Endodermal cell (in vitro differentiated cells): Measurements from ENCODE around the gene MUC12. TPM values are rescaled to one million over a fixed set of nuclear protein-coding genes. Genes with fewer than 3 reads are reported as not detected.
A peak's percentile ranks its signal among the peaks of the same experiment; 100 is the strongest.

ENCODE experiments used
- DNase-seq: peaks from one replicate; pipeline ENCODE4 v3.0.0-alpha.2; 2017
- H3K27ac ChIP-seq: 2 replicates; pipeline ENCODE4 v1.5.1; 2013; ENCODE audit warnings: mild to moderate bottlenecking, low read depth, low read length, moderate library complexity
- H3K27me3 ChIP-seq: 2 replicates; pipeline ENCODE4 v1.6.1; 2013; ENCODE audit warnings: mild to moderate bottlenecking, low read length, moderate library complexity; ENCODE audit not compliant: insufficient read depth, control insufficient read depth, poor library complexity, severe bottlenecking
- H3K36me3 ChIP-seq: 2 replicates; pipeline ENCODE4 v1.7.0; 2013; ENCODE audit warnings: mild to moderate bottlenecking, low read length, moderate library complexity; ENCODE audit not compliant: control insufficient read depth, insufficient read depth
- H3K4me1 ChIP-seq: one replicate; pipeline ENCODE4 v1.7.0; 2013; ENCODE audit warnings: low read length; ENCODE audit not compliant: control insufficient read depth, insufficient read depth
- H3K4me3 ChIP-seq: 2 replicates; pipeline ENCODE4 v1.5.1; 2013; ENCODE audit warnings: mild to moderate bottlenecking, low read length, moderate library complexity
- H3K9ac ChIP-seq: 2 replicates; pipeline ENCODE4 v1.6.1; 2013; ENCODE audit warnings: mild to moderate bottlenecking, low read length, moderate library complexity; ENCODE audit not compliant: poor library complexity, severe bottlenecking; ENCODE audit errors: extremely low read depth
- H3K9me3 ChIP-seq: 2 replicates; pipeline ENCODE4 v1.6.1; 2013; ENCODE audit warnings: mild to moderate bottlenecking, low read length, moderate library complexity; ENCODE audit not compliant: control insufficient read depth
- H3K27ac Mint-ChIP-seq: 2 replicates; pipeline ENCODE4 v1.8.0; 2020; ENCODE audit warnings: mixed read lengths
- H3K27me3 Mint-ChIP-seq: 2 replicates; pipeline ENCODE4 v1.8.0; 2021; ENCODE audit warnings: mild to moderate bottlenecking, mixed read lengths; ENCODE audit not compliant: insufficient read depth
- H3K36me3 Mint-ChIP-seq: 2 replicates; pipeline ENCODE4 v1.8.0; 2020; ENCODE audit warnings: low read depth, mixed read lengths
- H3K4me1 Mint-ChIP-seq: 2 replicates; pipeline ENCODE4 v1.8.0; 2020; ENCODE audit warnings: mixed read lengths
- H3K4me3 Mint-ChIP-seq: 2 replicates; pipeline ENCODE4 v1.8.0; 2020; ENCODE audit warnings: mild to moderate bottlenecking, moderate library complexity, mixed read lengths
- H3K9me3 Mint-ChIP-seq: 2 replicates; pipeline ENCODE4 v1.8.0; 2020; ENCODE audit warnings: mild to moderate bottlenecking, mixed read lengths
- CTCF ChIP-seq: fragments of 200-600 bp; sonication (generic); conservative IDR thresholded peaks from 2 replicates; pipeline ENCODE4 v1.5.0; 2021; ENCODE audit warnings: antibody characterized with exemption, mild to moderate bottlenecking
- WGBS, 2 experiments: methylation state at CpG; one replicate each; pipeline versions ENCODE4 v1.1.5 to v1.1.7; 2013; ENCODE audit warnings: missing lambda C conversion rate in 2 of 2, mixed read lengths in 1 of 2; ENCODE audit not compliant: insufficient coverage in 1 of 2, insufficient read length in 1 of 2; 5-methylcytosine and 5-hydroxymethylcytosine counted together
- total RNA-seq, 2 donors: library from RNA; stranded (reverse); fragmentation: NEBNext Ultra II Directional in 1 of 2; extraction: Animal tissue kit (Norgen Biotek cat#: 25700) in 1 of 2; gene quantifications; 2 replicates in 1 of 2; 3 replicates in 1 of 2; pipeline ENCODE4 v1.2.1, GENCODE V29; 2021

The MUC12 gene
- total RNA-seq, 2 donors from 2014 or later: 2.9 to 3.3 TPM

- no peaks in the 10 kb centered on the region for H3K27me3 ChIP-seq
- peaks cover 10% of the 10 kb centered on the region for H3K9me3 ChIP-seq
- Mint-ChIP-seq H3K4me1 (peaks cover 2% of the 10 kb centered on the region), H3K4me3 (no peak overlapping the region), H3K27ac (no peak overlapping the region), H3K36me3 (peaks cover 21% of the 10 kb centered on the region), H3K9me3 (peaks cover 36% of the 10 kb centered on the region), H3K27me3 (no peaks in the 10 kb centered on the region)
- no peaks in the 10 kb centered on the region for H3K4me1 ChIP-seq
- H3K9ac ChIP-seq: no peak overlapping the region
- no peak for TF ChIP-seq CTCF
- no peak for DNase-seq
- WGBS, 2 experiments: 94 to 98% methylated on average over 6 to 8 of the region's 9 CpGs
- no peak overlapping the region for H3K4me3 ChIP-seq
- no peak overlapping the region for H3K27ac ChIP-seq
- no peaks in the 10 kb centered on the region for H3K36me3 ChIP-seq
Measured at GRCh38 chr7:100942045-100942774, 27.2 kb upstream of the MUC12 start.

- Mint-ChIP-seq H3K36me3 (peaks cover 16% of the 10 kb centered on the region), H3K4me3 (no peak overlapping the region), H3K27me3 (no peaks in the 10 kb centered on the region), H3K27ac (no peak overlapping the region), H3K9me3 (peaks cover 34% of the 10 kb centered on the region), H3K4me1 (peaks cover 2% of the 10 kb centered on the region)
- H3K27me3 ChIP-seq: no peaks in the 10 kb centered on the region
- peak; percentile 77 for DNase-seq
- H3K4me3 ChIP-seq: no peak overlapping the region
- TF ChIP-seq CTCF: no peak
- H3K9ac ChIP-seq: no peak overlapping the region
- H3K36me3 ChIP-seq: no peaks in the 10 kb centered on the region
- WGBS, 2 experiments: 77 to 80% methylated on average over 1 to 5 of the region's 5 CpGs
- H3K4me1 ChIP-seq: no peaks in the 10 kb centered on the region
- H3K27ac ChIP-seq: no peak overlapping the region
- peaks cover 10% of the 10 kb centered on the region for H3K9me3 ChIP-seq
Measured at GRCh38 chr7:100943693-100944092, 25.7 kb upstream of the MUC12 start.

GRCh38 chr7:100944138-100944537 lies 25.2 kb upstream of the MUC12 start:
- Histone ChIP-seq H3K36me3 (no peaks in the 10 kb centered on the region), H3K9ac (no peak overlapping the region), H3K27ac (no peak overlapping the region), H3K27me3 (no peaks in the 10 kb centered on the region), H3K4me3 (no peak overlapping the region), H3K9me3 (peaks cover 10% of the 10 kb centered on the region), H3K4me1 (no peaks in the 10 kb centered on the region)
- no peak for DNase-seq
- Mint-ChIP-seq H3K4me3 (no peak overlapping the region), H3K4me1 (peaks cover 4% of the 10 kb centered on the region), H3K9me3 (peaks cover 30% of the 10 kb centered on the region), H3K27me3 (no peaks in the 10 kb centered on the region), H3K36me3 (peaks cover 14% of the 10 kb centered on the region), H3K27ac (no peak overlapping the region)
- TF ChIP-seq CTCF: no peak
- 96 to 100% methylated on average over 2 to 4 of the region's 4 CpGs for WGBS, 2 experiments
